HG03457 (cell line): Measurements from ENCODE around the gene TMEFF2.

Source experiments
- ATAC-seq: cut with Tn5 transposase; IDR thresholded peaks from one replicate; pipeline ENCODE4 v1.9.1; 2021; ENCODE audit warnings: moderate number of reproducible peaks; ENCODE audit not compliant: unreplicated experiment

The TMEFF2 gene

GRCh38 chr2:192194866-192195547 lies at the start of gene TMEFF2:
Gene TMEFF2 (minus strand): TSS chr2:192194933. CDS start chr2:192194524, 409 bp downstream.
- peak; percentile 81 for ATAC-seq

- ATAC-seq, result no peak
Observed at GRCh38 chr2:192243488-192243887, 48.8 kb upstream of the TMEFF2 start.

- ATAC-seq, result no peak
Observed at GRCh38 chr2:192236136-192236535, 41.4 kb upstream of the TMEFF2 start.

GRCh38 chr2:192230889-192231453 lies 36.2 kb upstream of the TMEFF2 start:
- ATAC-seq, result no peak

- ATAC-seq, result no peak
Observed at GRCh38 chr2:192228685-192229084, 34.0 kb upstream of the TMEFF2 start.

- ATAC-seq, result no peak
Observed at GRCh38 chr2:192218970-192219369, 24.2 kb upstream of the TMEFF2 start.

GRCh38 chr2:192218377-192218776 lies 23.6 kb upstream of the TMEFF2 start:
- ATAC-seq, result no peak

- no peak for ATAC-seq
Observed at GRCh38 chr2:192216336-192216735, 21.6 kb upstream of the TMEFF2 start.

- no peak for ATAC-seq
Observed at GRCh38 chr2:192215096-192215877, 20.6 kb upstream of the TMEFF2 start.

GRCh38 chr2:192208848-192209247 lies 14.1 kb upstream of the TMEFF2 start:
- no peak for ATAC-seq

GRCh38 chr2:192206399-192206798 lies 11.7 kb upstream of the TMEFF2 start:
- no peak for ATAC-seq

GRCh38 chr2:192203876-192204275 lies 9.1 kb upstream of the TMEFF2 start:
- no peak for ATAC-seq

- no peak for ATAC-seq
Observed at GRCh38 chr2:192202373-192202772, 7.6 kb upstream of the TMEFF2 start.

GRCh38 chr2:192201116-192201515 lies 6.4 kb upstream of the TMEFF2 start:
- ATAC-seq, result no peak

GRCh38 chr2:192197357-192197756 lies 2.6 kb upstream of the TMEFF2 start:
- no peak for ATAC-seq

- ATAC-seq, result no peak
Observed at GRCh38 chr2:192196421-192197194, 1.9 kb upstream of the TMEFF2 start.

GRCh38 chr2:192195548-192196418 lies 1.1 kb upstream of the TMEFF2 start:
- no peak for ATAC-seq

GRCh38 chr2:192194265-192194865 lies 368 bp downstream of the TMEFF2 start:
- peak; percentile 20 for ATAC-seq

- no peak for ATAC-seq
Observed at GRCh38 chr2:192190474-192190873, 4.3 kb downstream of the TMEFF2 start.

GRCh38 chr2:192186806-192187205 lies 7.9 kb downstream of the TMEFF2 start:
- no peak for ATAC-seq
